GM21526 (cell line): ENCODE data around the gene NTM.
A peak's percentile ranks its signal among the peaks of the same experiment; 100 is the strongest.
"Not testable (repeated sequence)": the region's sequence is repeated elsewhere in the genome, so short reads cannot be mapped to it uniquely, and the experiment has no call there.

Source experiments
- ATAC-seq: cut with Tn5 transposase; IDR thresholded peaks from one replicate; pipeline ENCODE4 v1.9.1; 2021; ENCODE audit warnings: moderate library complexity; ENCODE audit not compliant: unreplicated experiment, low FRiP score

The NTM gene

GRCh38 chr11:132337819-132338416 lies 967.5 kb downstream of the NTM start:
- ATAC-seq = no peak

DNA sequence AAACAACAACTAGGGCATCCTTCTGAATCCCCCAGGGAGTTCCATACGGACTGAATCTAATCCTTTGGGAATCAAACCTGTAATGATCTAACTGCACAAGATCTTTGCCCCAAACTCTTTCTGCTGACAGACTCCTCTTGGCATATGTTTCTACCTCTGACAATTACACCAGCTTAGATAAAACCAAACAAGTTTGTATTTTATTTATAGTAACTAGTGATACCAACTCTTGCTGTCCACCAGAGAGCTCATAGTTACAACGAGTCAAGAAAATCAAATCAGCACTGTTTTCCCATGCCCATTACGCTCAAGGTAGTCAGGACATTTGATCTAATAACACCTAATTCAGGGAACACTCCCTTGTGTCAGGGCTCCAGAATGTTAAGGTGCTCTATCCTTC lies 972.0 kb downstream of the NTM start:
- ATAC-seq = no peak

- peak; percentile 73 for ATAC-seq
These were observed 973.2 kb downstream of the NTM start for GRCh38 chr11:132343445-132344175.

DNA sequence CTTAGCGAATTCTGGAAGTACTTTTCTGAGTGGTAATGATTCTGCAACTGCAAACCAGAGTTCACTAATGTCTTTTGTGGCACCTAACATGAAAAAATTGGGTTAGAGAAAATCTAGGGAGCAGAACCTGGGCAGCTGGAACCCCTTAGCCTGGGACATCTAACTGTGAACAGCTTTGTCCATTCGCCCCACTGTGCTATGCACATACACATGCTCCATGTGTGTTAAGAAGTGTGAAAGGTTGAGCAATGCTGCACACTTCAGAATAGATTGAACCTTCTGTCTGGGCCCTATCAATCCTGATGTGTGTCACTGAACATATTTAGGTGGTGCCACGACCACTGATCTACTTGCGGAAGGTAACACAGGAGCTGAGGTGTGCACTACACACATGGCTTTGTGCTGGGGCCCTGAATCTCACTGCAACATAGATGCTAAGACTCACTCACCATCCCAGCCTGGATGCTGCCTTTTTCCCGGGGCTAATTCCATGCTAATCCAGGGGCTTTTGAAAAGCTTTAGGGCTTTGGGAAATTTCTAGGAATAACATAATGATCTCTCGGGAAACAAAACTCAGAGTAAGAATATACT lies 976.2 kb downstream of the NTM start:
- no peak for ATAC-seq

GRCh38 chr11:132347156-132348090 lies 977.0 kb downstream of the NTM start:
- no peak for ATAC-seq

DNA sequence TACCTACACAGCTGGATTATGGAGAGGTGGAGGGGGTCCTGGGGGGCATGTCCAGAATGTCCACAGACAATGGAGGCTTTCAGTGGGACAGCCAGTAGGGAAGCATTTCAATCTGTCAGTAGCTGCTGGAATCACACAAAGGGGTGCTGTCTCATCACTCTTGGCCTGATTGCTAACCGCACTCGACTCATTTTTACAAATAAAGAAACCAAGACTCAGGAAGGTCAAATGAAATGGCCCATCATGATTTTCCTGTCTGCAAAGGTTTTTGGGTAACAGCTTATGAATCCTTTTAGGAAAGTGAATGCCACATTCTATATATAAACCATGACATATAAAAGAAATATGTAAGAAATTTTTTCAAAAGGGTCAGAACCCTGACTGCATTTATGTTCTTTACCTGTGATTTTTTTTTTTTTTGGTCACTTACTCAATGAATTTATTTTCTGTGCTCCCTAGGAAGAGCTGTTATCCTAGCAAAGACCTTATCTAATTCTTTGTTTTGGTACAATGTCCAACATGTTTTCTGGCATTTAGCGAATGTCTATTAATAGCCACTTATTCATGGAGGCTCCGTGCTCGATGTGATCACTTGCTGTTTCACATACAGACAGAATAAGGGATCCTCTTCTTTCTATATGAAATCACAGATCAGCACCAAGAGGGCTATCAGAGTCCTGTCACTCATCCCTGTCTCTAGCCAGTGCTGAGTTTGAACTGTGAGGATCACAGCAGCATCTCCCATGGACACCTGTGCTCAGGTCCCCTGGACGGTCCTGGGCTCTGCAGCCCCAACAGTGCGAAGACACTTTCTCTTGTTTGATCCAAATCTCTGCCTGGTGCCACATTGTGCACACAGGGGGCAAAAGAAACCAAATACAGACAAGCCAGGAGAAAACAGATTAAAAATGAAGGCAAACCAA lies 979.7 kb downstream of the NTM start:
- no peak for ATAC-seq

DNA sequence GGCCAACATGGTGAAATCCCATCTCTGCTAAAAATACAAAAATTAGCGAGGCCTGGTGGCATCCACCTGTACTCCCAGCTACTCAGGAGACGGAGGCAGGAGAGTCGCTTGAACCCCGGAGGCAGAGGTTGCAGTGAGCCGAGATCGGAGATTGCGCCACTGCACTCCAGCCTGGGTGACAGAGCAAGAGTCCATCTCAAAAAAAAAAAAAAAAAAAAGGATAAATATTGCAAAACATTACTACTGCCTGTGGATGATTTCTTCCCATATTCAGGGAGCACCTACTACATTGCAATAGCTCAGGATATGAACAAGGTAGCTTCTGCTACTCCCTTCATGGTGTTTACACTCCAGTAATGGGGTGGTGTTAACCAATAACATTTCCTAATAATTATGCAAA lies 980.6 kb downstream of the NTM start:
- no peak for ATAC-seq

DNA sequence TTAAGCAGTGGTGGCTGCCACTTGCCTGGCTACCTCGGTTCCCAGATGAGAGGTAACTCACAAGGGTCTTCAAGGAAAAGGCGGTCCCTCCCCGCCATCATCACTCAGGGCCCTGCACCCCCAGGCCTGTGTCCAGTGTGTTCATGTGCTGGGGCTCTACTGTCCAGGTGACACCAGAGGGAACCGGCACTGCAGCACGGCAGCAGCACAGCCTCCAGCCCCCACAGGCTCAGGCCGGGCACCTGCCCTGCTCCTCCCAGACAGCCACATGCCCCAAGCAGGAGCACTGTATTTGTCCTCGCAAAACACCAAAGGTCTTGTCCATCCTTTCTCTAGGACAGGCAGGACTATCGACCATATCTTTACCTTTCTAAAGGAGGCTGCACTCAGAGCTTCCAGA lies 982.1 kb downstream of the NTM start:
- ATAC-seq = no peak

DNA sequence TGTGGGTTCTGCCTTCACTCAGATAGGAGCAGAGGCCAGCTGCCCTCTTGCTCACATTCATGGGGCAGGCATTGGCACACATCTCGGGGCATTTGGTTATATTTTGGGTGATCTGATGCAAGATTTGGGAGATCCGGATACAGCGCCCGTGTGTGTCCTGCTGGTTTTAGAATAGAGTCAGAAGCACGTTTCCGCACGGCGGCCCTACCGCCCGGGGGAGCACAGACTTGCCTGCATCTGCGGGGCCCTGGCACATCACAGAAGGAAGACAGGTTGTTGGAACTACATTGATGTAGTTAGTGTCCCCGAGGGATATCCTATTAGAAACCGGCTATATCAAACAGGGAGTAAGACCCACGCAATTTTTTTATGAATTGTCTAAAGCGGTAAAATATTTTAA lies 982.8 kb downstream of the NTM start:
- no peak for ATAC-seq

- peak; percentile 78 for ATAC-seq
These were observed 987.6 kb downstream of the NTM start for GRCh38 chr11:132357811-132358572.

DNA sequence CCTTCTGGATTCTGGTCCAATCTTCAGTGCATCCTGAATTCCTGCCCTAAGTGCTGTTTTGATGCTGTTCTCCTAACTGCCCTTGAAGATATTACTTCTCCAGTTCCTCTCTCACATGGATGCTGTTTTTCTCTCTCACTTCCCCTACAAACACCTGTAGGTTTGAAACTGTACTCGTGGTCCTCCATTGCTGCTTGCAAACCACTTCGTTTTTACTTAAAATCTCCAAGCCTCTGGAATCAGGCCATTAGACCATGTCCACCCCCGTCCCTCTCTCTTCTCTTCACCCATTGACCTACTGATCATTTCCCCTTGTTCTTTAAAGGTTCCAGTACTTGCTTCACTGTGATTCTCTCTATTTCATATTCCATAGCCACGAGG lies 988.1 kb downstream of the NTM start:
- ATAC-seq = peak; percentile 51

DNA sequence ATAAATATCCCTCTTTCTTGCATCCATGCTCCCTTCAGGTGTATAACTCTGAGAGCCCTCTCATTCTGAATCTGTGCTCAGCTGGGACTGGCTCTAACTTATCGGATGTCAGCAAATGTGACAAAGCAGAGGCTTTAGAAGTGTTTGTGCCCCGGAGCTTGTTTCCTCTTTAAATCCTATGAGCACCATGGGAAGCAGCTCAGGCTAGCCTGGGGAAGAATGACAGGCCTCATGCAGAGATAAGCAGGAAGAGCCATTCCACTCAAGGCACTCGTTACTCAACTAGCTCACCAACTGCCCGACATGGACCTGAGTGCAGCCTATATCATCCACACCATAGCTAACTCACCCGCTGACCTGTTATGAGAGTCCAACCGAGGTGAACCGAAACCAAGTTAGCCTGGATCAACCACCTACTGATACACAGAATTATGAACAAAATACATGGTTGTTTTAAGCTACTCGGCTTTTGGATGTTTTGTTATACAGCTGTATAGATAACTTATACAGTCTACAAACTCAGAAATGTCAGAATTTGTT lies 990.7 kb downstream of the NTM start:
- ATAC-seq = no peak

DNA sequence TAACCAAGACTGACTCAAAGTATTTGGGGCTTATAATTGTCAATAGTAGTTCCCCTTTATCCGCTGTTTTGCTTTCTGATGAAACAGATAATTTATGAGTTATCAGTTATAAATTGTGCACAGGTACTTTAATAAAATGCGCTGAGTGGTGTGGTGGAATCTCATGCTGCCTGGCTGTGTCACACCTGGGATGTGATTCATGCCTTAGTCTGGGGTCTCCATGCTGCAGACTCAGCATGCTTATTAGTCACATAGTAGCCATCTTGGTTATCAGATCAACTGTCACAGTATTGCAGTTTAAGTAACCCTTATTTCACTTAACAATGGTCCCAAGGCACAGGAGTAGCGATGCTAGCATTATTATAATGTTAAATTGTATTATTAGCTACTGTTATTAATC lies 995.2 kb downstream of the NTM start:
- no peak for ATAC-seq

DNA sequence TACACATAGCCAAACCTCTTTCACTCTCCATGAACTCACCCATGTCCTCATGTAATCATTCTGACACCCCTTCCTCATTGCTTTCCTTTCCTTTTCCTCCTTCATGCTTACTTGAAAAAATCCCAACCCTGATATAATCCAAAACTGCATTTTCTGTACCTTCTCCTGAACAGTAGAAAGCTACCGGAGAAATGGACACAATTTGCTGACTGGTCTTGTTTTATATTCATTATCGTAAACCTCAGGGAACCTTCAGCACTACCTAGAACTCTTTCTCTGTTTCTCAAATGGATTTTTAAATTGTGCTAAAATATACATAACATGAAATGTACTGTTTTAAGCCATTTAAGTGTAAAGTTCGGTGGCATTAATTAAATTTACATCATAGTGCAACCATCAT lies 996.9 kb downstream of the NTM start:
- ATAC-seq = no peak

- ATAC-seq = not testable (repeated sequence)
These were observed 999.7 kb downstream of the NTM start for GRCh38 chr11:132370114-132370513.

- no peak for ATAC-seq
These were observed 1003.2 kb downstream of the NTM start for GRCh38 chr11:132373405-132374143.

GRCh38 chr11:132379540-132379939 lies 1009.1 kb downstream of the NTM start:
- ATAC-seq = no peak
